Measurements from ENCODE around the gene BDKRB1.

The BDKRB1 gene

GRCh38 chr14:96284430-96284829 lies 28.4 kb downstream of the BDKRB1 start:
- Histone ChIP-seq H3K27me3 (ENCODE audit: insufficient read depth, low read depth) (no peaks in the 10 kb centered on the region), H3K4me2 (no peak overlapping the region), H3K4me1 (ENCODE audit: low read depth, poor library complexity, severe bottlenecking) (no peaks in the 10 kb centered on the region), H3K4me3 (IDR thresholded peaks at IDR 0.05; ENCODE audit: insufficient read depth, low read depth, low read length) (no peak overlapping the region), H3K9ac (no peak overlapping the region), H4K20me1 (ENCODE audit: insufficient read depth) (no peaks in the 10 kb centered on the region), H3K27ac (no peak overlapping the region), H3K36me3 (ENCODE audit: insufficient read depth) (no peaks in the 10 kb centered on the region), H2AFZ (ENCODE audit: low read depth) (no peak overlapping the region), H3K79me2 (ENCODE audit: insufficient read depth, low read depth) (no peaks in the 10 kb centered on the region)
- TF ChIP-seq CTCF (conservative IDR thresholded peaks at IDR 0.05; ENCODE audit: low read depth, low read length), result no peak

GRCh38 chr14:96285667-96286066 lies 29.7 kb downstream of the BDKRB1 start:
- H3K4me1 ChIP-seq (ENCODE audit: low read depth, poor library complexity, severe bottlenecking), result no peaks in the 10 kb centered on the region
- H3K9ac ChIP-seq, result no peak overlapping the region
- H3K4me3 ChIP-seq (IDR thresholded peaks at IDR 0.05; ENCODE audit: insufficient read depth, low read depth, low read length), result no peak overlapping the region
- no peak overlapping the region for H3K4me2 ChIP-seq
- H2AFZ ChIP-seq (ENCODE audit: low read depth), result no peak overlapping the region
- H3K79me2 ChIP-seq (ENCODE audit: insufficient read depth, low read depth), result no peaks in the 10 kb centered on the region
- H3K27me3 ChIP-seq (ENCODE audit: insufficient read depth, low read depth), result no peaks in the 10 kb centered on the region
- no peaks in the 10 kb centered on the region for H4K20me1 ChIP-seq (ENCODE audit: insufficient read depth)
- no peak overlapping the region for H3K27ac ChIP-seq
- TF ChIP-seq CTCF (conservative IDR thresholded peaks at IDR 0.05; ENCODE audit: low read depth, low read length), result no peak
- H3K36me3 ChIP-seq (ENCODE audit: insufficient read depth), result no peaks in the 10 kb centered on the region

- Histone ChIP-seq H3K4me2 (no peak overlapping the region), H4K20me1 (ENCODE audit: insufficient read depth) (no peaks in the 10 kb centered on the region), H3K27ac (no peak overlapping the region), H3K9ac (no peak overlapping the region), H3K36me3 (ENCODE audit: insufficient read depth) (no peaks in the 10 kb centered on the region), H3K4me1 (ENCODE audit: low read depth, poor library complexity, severe bottlenecking) (no peaks in the 10 kb centered on the region), H3K27me3 (ENCODE audit: insufficient read depth, low read depth) (no peaks in the 10 kb centered on the region), H3K4me3 (IDR thresholded peaks at IDR 0.05; ENCODE audit: insufficient read depth, low read depth, low read length) (no peak overlapping the region), H2AFZ (ENCODE audit: low read depth) (no peak overlapping the region), H3K79me2 (ENCODE audit: insufficient read depth, low read depth) (no peaks in the 10 kb centered on the region)
- TF ChIP-seq CTCF (conservative IDR thresholded peaks at IDR 0.05; ENCODE audit: low read depth, low read length), result no peak
Observed at GRCh38 chr14:96286251-96286650, 30.2 kb downstream of the BDKRB1 start.

GRCh38 chr14:96287856-96288255 lies 31.8 kb downstream of the BDKRB1 start:
- H3K27me3 ChIP-seq (ENCODE audit: insufficient read depth, low read depth), result no peaks in the 10 kb centered on the region
- no peaks in the 10 kb centered on the region for H3K79me2 ChIP-seq (ENCODE audit: insufficient read depth, low read depth)
- H3K4me1 ChIP-seq (ENCODE audit: low read depth, poor library complexity, severe bottlenecking), result no peaks in the 10 kb centered on the region
- no peak overlapping the region for H3K4me2 ChIP-seq
- no peaks in the 10 kb centered on the region for H4K20me1 ChIP-seq (ENCODE audit: insufficient read depth)
- H3K9ac ChIP-seq, result no peak overlapping the region
- H3K4me3 ChIP-seq (IDR thresholded peaks at IDR 0.05; ENCODE audit: insufficient read depth, low read depth, low read length), result no peak overlapping the region
- no peaks in the 10 kb centered on the region for H3K36me3 ChIP-seq (ENCODE audit: insufficient read depth)
- no peak for TF ChIP-seq CTCF (conservative IDR thresholded peaks at IDR 0.05; ENCODE audit: low read depth, low read length)
- no peak overlapping the region for H3K27ac ChIP-seq
- no peak overlapping the region for H2AFZ ChIP-seq (ENCODE audit: low read depth)

- Histone ChIP-seq H3K36me3 (ENCODE audit: insufficient read depth) (no peaks in the 10 kb centered on the region), H2AFZ (ENCODE audit: low read depth) (no peak overlapping the region), H3K79me2 (ENCODE audit: insufficient read depth, low read depth) (no peaks in the 10 kb centered on the region), H3K27me3 (ENCODE audit: insufficient read depth, low read depth) (no peaks in the 10 kb centered on the region), H4K20me1 (ENCODE audit: insufficient read depth) (no peaks in the 10 kb centered on the region), H3K4me2 (no peak overlapping the region), H3K4me3 (IDR thresholded peaks at IDR 0.05; ENCODE audit: insufficient read depth, low read depth, low read length) (no peak overlapping the region), H3K27ac (no peak overlapping the region), H3K4me1 (ENCODE audit: low read depth, poor library complexity, severe bottlenecking) (no peaks in the 10 kb centered on the region), H3K9ac (no peak overlapping the region)
- TF ChIP-seq CTCF (conservative IDR thresholded peaks at IDR 0.05; ENCODE audit: low read depth, low read length), result no peak
Observed at GRCh38 chr14:96294246-96294645, 38.2 kb downstream of the BDKRB1 start.
